ENCODE measurements around the gene WDR31. TPM values are rescaled to one million over a fixed set of nuclear protein-coding genes. Genes with fewer than 3 reads are reported as not detected.

The WDR31 gene
- polyA plus RNA-seq, 2 of the 4 experiments (the other 2 are of a cell fraction), result 1.9 to 2.9 TPM

- peaks cover 8% of the 10 kb centered on the region; the same call in 2 of the 3 replicates for H3K4me1 ChIP-seq
- POLR2A ChIA-PET, result interaction anchor here (0.6 to 1.5 kb wide), 13 partner anchors 8 to 217 kb away, joined by 3 to 15 read pairs (median 3); partner anchors contain the start of genes ALAD, C9orf43, FKBP15 and POLE3
- peak within 1 kb of the TSS; percentile 58 for H3K4me3 ChIP-seq
- no peaks in the 10 kb centered on the region for H3K9me3 ChIP-seq
- peak within 1 kb of the TSS; percentile 99 for H3K4me2 ChIP-seq
- peak within 1 kb of the TSS; percentile 81 to 93 for H3K27ac ChIP-seq
- DNase-seq (ENCODE audit: low read depth in 1 of 2, low spot score in 1 of 2) (peak; percentile 87 to 92), FAIRE-seq (no peak), ATAC-seq (peak; percentile 90 to 95)
- CTCF ChIA-PET, result interaction anchor here (0.7 to 2.7 kb wide), 6 partner anchors 12 to 215 kb away, joined by 3 to 9 read pairs (median 3); partner anchors contain the start of genes ALAD, C9orf43 and POLE3
- 4% methylated on average over 30 of the region's 74 CpGs for WGBS (ENCODE audit: missing lambda C conversion rate)
- TF ChIP-seq ZC3H11A (IDR thresholded peaks at IDR 0.05), result no peak
- no peak for TF ChIP-seq CHD4 (IDR thresholded peaks at IDR 0.05; ENCODE audit: borderline replicate concordance)
- TF ChIP-seq HMGXB4 (CRISPR knock-in tag; IDR thresholded peaks at IDR 0.05; ENCODE audit: borderline replicate concordance), result no peak
- TF ChIP-seq, protein P1, sequence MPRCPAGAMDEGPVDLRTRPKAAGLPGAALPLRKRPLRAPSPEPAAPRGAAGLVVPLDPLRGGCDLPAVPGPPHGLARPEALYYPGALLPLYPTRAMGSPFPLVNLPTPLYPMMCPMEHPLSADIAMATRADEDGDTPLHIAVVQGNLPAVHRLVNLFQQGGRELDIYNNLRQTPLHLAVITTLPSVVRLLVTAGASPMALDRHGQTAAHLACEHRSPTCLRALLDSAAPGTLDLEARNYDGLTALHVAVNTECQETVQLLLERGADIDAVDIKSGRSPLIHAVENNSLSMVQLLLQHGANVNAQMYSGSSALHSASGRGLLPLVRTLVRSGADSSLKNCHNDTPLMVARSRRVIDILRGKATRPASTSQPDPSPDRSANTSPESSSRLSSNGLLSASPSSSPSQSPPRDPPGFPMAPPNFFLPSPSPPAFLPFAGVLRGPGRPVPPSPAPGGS (IDR thresholded peaks at IDR 0.05), result peak; percentile 70; the same call in 1 of the 3 replicates
- TF ChIP-seq HOXA7 (CRISPR knock-in tag; IDR thresholded peaks at IDR 0.05), result no peak
- no peak for TF ChIP-seq SREBF2 (IDR thresholded peaks at IDR 0.05)
- no peak for TF ChIP-seq EHF (CRISPR knock-in tag; IDR thresholded peaks at IDR 0.05)
- TF ChIP-seq JUN (IDR thresholded peaks at IDR 0.05), result peak; percentile 66 to 77; a peak in 3 of 5 replicates
- TF ChIP-seq CBX2 (IDR thresholded peaks at IDR 0.05; ENCODE audit: borderline replicate concordance, low read depth), result no peak
- TF ChIP-seq HDAC2 (IDR thresholded peaks at IDR 0.05), result no peak
- TF ChIP-seq, protein P2, sequence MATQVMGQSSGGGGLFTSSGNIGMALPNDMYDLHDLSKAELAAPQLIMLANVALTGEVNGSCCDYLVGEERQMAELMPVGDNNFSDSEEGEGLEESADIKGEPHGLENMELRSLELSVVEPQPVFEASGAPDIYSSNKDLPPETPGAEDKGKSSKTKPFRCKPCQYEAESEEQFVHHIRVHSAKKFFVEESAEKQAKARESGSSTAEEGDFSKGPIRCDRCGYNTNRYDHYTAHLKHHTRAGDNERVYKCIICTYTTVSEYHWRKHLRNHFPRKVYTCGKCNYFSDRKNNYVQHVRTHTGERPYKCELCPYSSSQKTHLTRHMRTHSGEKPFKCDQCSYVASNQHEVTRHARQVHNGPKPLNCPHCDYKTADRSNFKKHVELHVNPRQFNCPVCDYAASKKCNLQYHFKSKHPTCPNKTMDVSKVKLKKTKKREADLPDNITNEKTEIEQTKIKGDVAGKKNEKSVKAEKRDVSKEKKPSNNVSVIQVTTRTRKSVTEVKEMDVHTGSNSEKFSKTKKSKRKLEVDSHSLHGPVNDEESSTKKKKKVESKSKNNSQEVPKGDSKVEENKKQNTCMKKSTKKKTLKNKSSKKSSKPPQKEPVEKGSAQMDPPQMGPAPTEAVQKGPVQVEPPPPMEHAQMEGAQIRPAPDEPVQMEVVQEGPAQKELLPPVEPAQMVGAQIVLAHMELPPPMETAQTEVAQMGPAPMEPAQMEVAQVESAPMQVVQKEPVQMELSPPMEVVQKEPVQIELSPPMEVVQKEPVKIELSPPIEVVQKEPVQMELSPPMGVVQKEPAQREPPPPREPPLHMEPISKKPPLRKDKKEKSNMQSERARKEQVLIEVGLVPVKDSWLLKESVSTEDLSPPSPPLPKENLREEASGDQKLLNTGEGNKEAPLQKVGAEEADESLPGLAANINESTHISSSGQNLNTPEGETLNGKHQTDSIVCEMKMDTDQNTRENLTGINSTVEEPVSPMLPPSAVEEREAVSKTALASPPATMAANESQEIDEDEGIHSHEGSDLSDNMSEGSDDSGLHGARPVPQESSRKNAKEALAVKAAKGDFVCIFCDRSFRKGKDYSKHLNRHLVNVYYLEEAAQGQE (IDR thresholded peaks at IDR 0.05), result no peak
- no peak for TF ChIP-seq ZFP36 (IDR thresholded peaks at IDR 0.05; ENCODE audit: borderline replicate concordance, partially characterized antibody)
- TF ChIP-seq RAD21 (conservative IDR thresholded peaks at IDR 0.05 in 1 of 2, IDR thresholded peaks at IDR 0.05 in 1 of 2), result no peak
- TF ChIP-seq MAZ (IDR thresholded peaks at IDR 0.05; ENCODE audit: borderline replicate concordance, low read depth, low read length), result no peak
- no peak for TF ChIP-seq KDM5A (IDR thresholded peaks at IDR 0.05)
- no peak for TF ChIP-seq EHMT2 (IDR thresholded peaks at IDR 0.05; ENCODE audit: low read depth)
- TF ChIP-seq POLR2A (IDR thresholded peaks at IDR 0.05; ENCODE audit: low read length), result peak; percentile 82
- no peak for TF ChIP-seq HOXB5 (CRISPR knock-in tag; IDR thresholded peaks at IDR 0.05)
- TF ChIP-seq, protein P3, sequence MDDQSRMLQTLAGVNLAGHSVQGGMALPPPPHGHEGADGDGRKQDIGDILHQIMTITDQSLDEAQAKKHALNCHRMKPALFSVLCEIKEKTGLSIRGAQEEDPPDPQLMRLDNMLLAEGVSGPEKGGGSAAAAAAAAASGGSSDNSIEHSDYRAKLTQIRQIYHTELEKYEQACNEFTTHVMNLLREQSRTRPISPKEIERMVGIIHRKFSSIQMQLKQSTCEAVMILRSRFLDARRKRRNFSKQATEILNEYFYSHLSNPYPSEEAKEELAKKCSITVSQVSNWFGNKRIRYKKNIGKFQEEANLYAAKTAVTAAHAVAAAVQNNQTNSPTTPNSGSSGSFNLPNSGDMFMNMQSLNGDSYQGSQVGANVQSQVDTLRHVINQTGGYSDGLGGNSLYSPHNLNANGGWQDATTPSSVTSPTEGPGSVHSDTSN (IDR thresholded peaks at IDR 0.05), result 0 out of 2 replicates have a peak, but pooled peaks have one; percentile 18
- TF ChIP-seq SMC3 (IDR thresholded peaks at IDR 0.05), result no peak
- no peak for TF ChIP-seq KDM1A (IDR thresholded peaks at IDR 0.05; ENCODE audit: low read depth)
- TF ChIP-seq CTCF (IDR thresholded peaks at IDR 0.05), result no peak
- no peak for TF ChIP-seq FOXS1 (CRISPR knock-in tag; IDR thresholded peaks at IDR 0.05)
- no peak for TF ChIP-seq TP53 (CRISPR knock-in tag; IDR thresholded peaks at IDR 0.05)
- no peak for TF ChIP-seq EP300 (IDR thresholded peaks at IDR 0.05)
- TF ChIP-seq BHLHE40 (IDR thresholded peaks at IDR 0.05; ENCODE audit: low read depth, low read length), result no peak
- TF ChIP-seq MAFK (IDR thresholded peaks at IDR 0.05; ENCODE audit: partially characterized antibody), result no peak
- TF ChIP-seq HOXB13 (CRISPR knock-in tag; IDR thresholded peaks at IDR 0.05; ENCODE audit: low read depth), result no peak
- TF ChIP-seq NPAS2 (CRISPR knock-in tag; IDR thresholded peaks at IDR 0.05; ENCODE audit: borderline replicate concordance), result no peak
- no peak for TF ChIP-seq HES2 (IDR thresholded peaks at IDR 0.05)
These were observed 36.8 kb upstream of the WDR31 start, which contains the start of gene HDHD3 for GRCh38 chr9:113376634-113377567. Gene HDHD3, minus strand, starts transcription at chr9:113376986. Its CDS starts 2,632 bp downstream, at chr9:113374354.

All from A549 (cell line).